Measurements from ENCODE around the gene SLC17A9.
A peak's percentile ranks its signal among the peaks of the same experiment; 100 is the strongest.

Gene SLC17A9

DNA sequence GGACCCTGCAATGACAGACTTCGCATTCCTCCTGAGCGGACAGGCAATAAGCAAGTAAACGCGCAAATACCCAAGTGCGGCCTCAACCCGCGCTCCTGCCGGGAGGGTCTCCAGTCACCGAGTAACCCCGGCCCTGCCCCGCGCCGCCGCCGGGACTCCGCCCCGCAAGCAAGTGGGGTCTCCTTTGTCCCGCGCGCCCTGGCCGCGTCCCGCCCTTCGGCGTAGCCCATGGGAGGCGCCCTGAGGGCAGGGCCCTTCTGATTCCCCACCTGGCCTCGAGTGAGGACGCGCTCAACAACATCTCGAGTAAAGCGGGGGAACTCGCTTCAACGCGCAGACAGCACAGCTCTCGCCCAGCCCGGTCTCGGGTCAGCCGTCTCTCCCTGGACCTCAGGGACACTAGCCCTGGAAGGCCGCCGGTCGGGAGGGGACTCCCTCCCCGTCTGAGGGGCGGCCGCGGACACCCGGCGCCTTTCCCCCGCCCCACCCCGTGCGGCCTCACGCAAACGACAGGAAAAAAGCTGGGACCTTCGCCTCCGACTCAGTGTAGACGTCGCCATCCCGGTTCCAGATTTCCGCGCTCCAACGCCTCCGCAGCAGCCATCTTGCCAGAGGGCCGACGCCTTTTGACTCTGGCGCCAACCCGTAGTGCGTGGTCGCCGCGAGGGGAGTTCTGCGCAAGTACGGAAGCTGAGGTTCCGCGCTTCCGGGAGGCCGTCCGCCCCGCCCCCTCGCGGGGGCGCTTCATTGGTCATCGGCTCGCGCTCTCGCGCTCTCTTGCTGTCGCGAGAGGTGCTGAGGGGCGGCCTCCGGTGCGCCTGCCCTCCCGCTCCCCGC is 15.0 kb upstream of the SLC17A9 start:
- DNase-seq (ENCODE audit: low read depth in 2 of 3, low spot score in 2 of 3), result peak; percentile 86 to 95 (median 89)

DNA sequence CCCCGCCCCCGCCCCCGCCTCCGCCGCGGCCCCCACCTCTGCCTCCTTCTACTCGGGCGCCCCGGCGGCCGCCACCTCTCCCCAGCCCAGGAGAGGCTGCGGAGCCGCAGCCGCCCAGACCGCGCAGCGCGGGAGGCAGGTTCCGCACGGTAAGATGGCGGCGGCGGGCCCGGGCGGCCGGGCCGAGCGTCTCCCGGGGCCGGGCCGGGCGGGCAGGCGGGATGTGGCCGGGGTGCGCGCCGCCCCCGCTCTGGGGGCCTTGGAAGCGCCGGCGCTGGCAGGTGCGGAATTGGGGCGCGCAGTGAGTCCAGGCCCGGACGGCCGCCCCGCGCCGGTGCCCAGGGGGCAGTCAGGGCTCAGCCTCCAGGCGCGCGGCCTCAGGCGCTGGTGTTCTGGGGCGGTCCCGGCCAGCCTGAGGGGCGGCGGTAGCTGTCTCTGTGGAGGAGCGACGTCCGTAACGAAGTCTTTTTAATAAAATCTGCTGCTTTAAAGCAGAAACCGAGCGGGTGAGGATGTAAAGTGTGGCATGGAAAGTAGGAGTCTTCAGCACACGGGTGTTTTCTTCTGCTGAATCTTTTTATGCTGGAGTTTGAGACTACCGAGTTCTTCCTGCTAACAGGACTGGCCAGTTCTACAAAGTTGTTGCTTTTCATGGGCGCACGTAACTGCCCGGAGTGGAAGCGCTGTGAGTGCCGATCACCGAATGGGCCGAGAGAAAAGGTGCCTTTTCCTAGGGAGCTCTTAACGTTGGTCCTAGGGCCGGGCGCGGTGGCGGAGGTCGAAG is 14.2 kb upstream of the SLC17A9 start, which contains the start of gene GID8:
GID8 (plus strand) TSS at position 43 of the 784 bp plus-strand sequence. CDS start 3,356 bp downstream, outside the sequence.
- no peak for DNase-seq (ENCODE audit: low read depth in 2 of 3, low spot score in 2 of 3)

DNA sequence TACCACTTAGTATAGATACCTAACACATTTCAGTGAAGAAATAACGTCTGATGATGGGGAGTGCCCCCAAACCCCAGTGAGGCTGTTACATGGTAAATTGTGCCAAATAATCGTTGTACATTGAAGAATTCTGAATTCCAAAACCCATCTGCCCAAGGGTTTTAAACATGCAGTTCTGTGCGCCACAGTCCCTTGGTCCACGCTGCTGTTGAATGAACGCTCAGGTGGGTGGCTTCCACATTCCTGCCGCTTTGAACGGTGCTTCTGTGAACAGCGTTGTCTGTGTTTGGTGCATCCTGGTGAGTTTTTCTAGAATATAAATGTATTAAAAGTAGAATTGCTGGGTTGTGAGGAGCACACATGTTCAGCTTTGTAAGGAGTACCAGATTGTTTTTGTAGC is 11.6 kb upstream of the SLC17A9 start:
- DNase-seq (ENCODE audit: low read depth in 2 of 3, low spot score in 2 of 3), result no peak

DNA sequence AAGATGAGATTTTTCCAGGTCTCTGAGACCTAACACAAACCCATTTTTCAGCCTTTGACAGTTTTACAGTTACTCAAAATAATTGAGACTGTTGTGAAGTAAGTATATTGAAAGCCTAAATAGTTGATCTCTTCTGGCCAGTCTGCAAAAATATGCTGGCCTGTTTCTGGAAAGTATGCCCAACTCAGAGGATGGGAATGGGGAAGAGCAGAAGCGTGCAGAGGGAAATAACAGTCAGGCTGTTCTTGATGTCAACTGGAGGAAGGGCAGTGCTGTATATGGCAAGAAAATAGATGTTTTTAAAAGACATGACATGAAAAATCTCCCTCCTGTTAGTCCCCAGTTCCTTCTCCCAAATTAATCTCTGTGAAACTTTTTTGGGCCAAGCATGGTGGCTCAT is 10.7 kb upstream of the SLC17A9 start:
- no peak for DNase-seq (ENCODE audit: low read depth in 2 of 3, low spot score in 2 of 3)

DNA sequence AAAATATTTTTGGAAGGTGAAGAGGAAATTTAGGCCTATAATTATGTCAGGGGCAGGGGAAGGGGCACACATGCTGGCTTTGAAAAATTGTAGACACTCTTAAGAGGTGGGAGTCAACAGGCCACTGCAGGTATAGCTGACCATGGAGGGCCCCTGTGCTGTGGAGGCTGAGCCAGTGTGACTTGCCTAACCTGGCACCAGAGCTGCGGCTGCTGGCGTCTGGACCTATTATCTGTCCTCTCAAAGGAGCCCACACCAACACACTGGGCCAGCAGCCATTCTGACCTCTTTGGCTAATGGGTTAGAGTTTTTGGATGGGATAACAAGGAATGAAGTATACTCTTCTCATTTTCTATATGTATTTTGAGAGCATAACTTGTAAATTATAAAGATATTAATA is 10.1 kb upstream of the SLC17A9 start:
- DNase-seq (ENCODE audit: low read depth in 2 of 3, low spot score in 2 of 3), result no peak

DNA sequence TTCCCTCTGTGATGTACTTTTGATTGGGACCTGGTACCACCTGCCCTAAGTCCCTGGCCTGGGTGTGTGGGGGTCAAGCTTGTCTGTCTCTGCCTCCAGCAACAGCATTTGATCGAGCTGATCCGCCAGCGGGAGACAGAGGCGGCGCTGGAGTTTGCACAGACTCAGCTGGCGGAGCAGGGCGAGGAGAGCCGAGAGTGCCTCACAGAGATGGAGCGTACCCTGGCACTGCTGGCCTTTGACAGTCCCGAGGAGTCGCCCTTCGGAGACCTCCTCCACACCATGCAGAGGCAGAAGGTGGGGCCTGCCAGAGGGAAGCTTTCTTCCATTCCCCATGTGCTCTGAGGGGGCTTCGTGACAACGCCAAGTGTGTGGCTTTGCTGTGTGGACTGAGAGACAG is 9.1 kb upstream of the SLC17A9 start:
- no peak for DNase-seq (ENCODE audit: low read depth in 2 of 3, low spot score in 2 of 3)

DNA sequence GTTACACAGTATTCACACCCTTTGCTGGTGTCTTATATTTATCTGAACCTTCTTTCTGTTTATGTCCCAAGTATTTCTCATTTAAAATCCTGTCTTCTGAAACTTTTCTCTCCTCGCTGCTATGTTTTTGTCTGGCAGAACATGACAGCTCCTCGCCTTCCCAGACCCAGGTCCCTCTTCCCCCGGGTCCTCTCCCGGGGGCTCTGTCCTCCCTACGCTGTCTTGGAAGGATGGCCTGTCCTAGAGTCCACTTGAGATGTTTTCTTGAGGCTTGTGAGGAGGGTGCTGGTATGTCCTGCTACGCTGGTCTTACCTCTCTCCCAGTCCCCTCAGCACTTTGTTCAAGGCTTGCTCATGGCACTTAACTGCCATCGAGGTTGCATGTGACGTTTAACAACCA is 8.3 kb upstream of the SLC17A9 start:
- DNase-seq (ENCODE audit: low read depth in 2 of 3, low spot score in 2 of 3), result no peak

DNA sequence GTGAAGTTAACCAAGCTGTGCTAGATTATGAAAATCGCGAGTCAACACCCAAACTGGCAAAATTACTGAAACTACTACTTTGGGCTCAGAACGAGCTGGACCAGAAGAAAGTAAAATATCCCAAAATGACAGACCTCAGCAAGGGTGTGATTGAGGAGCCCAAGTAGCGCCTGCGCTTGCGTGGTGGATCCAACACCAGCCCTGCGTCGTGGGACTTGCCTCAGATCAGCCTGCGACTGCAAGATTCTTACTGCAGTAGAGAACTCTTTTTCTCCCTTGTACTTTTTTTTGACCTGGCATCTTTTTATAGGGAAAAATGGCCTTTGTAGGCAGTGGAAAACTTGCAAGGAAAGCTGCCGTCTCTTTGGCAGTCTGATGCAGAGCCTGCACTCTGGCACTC is 7.8 kb upstream of the SLC17A9 start:
- no peak for DNase-seq (ENCODE audit: low read depth in 2 of 3, low spot score in 2 of 3)

DNA sequence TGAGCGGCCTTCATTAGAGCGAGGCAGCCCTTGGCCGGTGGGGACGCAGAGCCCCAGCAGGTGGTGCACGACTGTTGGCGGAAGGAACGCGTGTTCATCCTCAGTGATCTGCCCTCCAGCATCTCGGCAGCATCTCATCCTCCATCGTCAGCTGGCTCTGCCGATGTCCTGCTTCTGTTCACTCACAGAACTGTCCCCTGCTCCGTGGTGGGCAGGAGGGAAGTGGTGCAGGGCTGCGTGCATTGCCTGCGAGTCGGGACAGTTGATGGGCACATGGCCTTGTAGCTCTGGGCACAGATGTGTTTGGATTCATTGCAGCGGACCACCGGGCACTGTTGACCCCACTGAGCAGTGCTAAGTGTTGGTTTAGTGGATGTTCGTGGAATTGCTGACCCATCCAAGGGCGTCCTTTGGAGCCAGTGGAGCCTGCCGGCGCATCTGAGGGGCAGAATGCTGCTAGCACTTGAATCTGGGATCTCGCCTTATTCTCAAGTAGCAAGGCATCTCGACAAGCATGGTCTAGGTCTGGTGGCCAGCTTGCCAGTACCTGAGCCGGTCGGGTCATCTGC is 6.7 kb upstream of the SLC17A9 start:
- DNase-seq (ENCODE audit: low read depth in 2 of 3, low spot score in 2 of 3), result no peak

DNA sequence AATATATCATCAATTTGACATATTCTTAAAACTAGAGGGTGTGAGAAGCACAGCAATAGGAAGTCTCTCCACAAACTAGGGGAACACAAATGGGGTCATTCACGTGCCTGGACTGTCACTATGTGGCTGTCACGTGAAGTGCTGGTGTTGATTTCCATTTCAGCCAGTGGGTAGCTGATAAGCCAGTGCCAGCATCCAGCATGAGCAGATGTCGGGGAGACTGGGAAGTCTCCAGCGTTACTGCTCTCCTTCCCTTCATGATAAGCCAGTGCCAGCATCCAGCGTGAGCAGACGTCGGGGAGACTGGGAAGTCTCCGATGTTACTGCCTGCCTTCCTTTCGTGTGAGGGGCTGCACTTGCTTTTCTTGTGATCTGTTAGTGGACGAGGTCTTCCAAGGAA is 5.6 kb upstream of the SLC17A9 start:
- DNase-seq (ENCODE audit: low read depth in 2 of 3, low spot score in 2 of 3), result no peak

DNA sequence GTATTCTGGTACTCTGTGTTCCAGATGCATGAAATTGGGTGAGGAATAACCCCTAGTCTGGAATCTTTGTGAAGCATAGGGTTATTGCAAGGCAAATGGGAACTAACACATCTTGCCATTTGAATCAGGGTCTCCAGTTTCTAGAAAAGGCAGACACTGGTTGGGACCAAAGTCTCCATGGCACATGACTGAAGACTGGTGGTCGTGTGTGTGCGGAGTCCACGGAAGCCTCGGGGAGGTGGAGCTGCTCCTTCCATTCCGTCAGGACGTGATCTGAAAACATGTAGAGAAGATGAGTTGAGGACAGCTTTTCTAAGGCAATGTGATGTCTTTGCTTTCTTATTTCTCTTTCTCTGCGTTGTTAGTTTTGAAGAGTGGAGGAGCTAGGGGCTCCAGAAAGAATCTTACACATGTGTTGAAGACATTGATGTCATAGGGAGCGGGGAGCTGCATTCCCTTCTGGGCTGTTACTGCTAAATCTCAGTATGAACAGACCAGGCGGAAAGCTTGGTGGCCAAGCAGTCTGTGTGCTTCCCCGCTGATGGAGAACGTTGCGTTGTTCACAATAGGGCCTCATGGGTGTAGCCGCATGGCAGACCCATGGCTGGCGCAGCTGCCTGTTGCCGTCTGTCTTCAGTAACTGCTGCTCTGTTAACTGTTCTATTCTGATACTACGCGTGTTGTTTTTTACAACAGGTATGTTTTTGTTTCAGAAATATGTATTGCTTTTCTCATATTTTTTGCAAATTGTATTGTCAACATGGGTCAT is 4.8 kb upstream of the SLC17A9 start:
- DNase-seq (ENCODE audit: low read depth in 2 of 3, low spot score in 2 of 3), result no peak

DNA sequence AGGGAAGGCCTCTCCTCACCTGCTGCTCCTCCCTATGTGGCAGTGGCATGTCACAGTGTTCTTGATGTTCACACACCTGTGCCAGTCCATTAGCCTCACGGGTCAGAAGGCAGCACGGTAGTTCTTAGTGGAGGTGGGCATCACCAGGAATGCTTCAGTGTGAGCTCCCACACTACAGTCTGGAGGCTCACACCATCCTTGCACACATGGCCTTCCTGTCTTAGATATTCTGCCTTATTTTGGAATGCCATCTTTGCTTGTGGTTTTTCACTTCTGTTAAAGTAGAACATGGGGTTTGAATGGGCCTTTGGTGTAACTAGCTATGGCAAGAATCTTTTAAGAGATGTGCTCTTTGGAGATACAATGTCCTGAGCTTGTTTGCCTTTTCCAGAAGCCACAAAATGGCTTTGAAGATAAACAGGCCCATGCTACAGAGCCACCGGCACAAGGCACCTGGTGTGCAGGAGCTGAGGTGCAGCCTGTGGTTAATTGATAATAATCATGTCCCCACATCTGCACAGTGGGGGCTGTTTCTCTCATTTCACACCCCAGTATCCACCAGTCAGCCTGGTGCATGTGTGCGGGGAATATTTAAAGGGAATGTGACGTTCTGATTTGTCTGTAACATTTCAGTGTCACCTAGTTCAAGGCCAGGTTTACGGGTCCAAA is 3.2 kb upstream of the SLC17A9 start:
- DNase-seq (ENCODE audit: low read depth in 2 of 3, low spot score in 2 of 3), result no peak

DNA sequence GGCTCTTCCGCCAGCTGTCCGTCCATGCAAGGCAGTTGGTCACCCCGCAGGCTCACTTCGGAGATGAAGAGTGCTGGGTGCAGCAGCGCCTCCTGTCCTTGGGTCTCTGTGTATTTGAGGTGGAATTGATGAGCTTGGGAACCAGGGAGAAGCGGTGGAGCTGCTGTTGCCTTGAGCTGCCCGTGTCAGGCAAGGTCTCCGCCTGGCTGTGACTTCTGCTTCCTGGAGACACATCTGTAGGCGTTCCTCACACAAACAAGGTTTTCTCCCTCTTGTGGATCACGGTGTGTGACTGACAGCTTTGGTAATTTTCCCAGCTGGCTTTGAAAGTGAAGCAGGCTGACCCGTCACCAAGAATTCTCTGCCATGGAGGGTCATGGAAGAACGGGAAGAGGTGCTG is 2.5 kb upstream of the SLC17A9 start:
- DNase-seq (ENCODE audit: low read depth in 2 of 3, low spot score in 2 of 3), result no peak

DNA sequence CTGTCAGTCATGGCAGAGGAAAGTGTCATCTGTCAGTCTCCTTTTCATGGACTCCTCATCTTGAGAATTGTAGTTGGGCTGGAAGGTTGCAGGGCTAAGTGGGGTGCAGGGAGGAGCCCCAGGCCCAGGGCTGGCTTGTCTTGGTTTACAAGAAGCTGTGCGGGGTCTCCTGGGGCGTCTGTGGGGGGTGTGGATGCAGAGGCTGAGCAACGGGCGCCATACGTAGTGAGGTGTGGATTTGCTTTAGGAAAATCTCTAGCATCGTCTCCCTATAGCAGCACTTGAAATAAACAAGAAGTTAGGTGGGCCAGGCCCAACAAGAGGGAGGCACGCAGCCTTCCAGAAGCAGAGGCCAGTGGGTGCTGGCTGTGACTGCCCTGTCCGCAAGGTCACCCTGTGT is 1.8 kb upstream of the SLC17A9 start:
- no peak for DNase-seq (ENCODE audit: low read depth in 2 of 3, low spot score in 2 of 3)

DNA sequence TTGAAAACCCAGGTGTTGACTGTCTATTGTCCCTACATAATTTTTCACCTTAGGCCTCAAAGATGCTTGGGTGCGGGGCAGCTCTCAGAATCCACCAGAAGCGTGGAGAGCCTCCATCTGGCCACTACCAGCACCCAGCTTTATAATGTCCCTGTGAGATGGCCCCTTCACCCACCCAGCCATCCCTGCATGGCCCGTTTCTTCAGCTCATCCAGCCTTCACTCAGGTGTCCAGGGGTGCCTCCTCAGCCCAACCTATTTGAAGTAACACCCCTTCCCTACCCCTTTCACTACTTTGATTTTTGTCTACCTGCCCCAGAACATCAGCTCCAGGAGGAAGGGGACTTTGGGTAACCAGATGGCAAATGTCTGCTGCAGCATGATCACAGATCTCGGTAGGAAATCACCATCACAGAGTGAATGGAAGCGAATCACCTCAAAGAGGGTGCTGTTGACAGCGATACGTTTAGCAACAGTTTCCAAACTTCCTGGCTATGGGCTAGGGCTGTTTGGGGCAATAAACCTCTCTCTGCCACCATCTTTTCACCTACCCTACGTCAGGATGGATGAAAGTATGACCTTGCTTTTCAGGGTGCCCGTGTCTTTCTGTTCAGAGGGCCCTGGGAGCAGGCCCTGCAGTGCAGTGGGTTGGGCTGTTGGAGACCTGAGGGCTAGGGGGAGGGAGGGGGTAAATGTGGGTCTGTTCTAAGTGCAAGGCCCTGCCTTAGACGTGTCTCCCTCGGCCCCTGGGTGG is 1.2 kb upstream of the SLC17A9 start:
- DNase-seq (ENCODE audit: low read depth in 2 of 3, low spot score in 2 of 3), result no peak

DNA sequence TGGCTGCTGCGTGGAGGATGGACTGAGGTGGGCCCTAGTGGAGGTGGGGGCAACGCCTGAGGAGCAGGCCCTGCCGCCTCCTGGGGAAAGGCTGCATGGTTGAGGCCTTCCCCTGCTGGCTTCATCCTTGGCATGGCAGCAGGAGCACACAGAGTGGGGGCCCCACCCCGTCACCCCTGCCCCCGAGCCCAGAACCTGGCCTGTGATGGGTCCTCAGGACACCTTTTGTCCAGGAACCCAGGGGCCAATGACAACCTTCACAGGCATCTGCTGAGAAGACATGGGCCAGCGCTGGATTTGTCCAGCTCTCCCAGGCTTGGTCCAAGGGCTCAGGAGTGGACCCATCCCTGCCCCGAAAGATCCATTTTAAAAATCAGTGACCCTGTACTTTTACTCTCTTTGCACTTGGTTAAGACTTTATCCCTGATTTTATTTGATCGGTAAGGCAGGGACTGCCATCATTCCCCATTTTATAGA is 575 bp upstream of the SLC17A9 start:
- no peak for DNase-seq (ENCODE audit: low read depth in 2 of 3, low spot score in 2 of 3)

DNA sequence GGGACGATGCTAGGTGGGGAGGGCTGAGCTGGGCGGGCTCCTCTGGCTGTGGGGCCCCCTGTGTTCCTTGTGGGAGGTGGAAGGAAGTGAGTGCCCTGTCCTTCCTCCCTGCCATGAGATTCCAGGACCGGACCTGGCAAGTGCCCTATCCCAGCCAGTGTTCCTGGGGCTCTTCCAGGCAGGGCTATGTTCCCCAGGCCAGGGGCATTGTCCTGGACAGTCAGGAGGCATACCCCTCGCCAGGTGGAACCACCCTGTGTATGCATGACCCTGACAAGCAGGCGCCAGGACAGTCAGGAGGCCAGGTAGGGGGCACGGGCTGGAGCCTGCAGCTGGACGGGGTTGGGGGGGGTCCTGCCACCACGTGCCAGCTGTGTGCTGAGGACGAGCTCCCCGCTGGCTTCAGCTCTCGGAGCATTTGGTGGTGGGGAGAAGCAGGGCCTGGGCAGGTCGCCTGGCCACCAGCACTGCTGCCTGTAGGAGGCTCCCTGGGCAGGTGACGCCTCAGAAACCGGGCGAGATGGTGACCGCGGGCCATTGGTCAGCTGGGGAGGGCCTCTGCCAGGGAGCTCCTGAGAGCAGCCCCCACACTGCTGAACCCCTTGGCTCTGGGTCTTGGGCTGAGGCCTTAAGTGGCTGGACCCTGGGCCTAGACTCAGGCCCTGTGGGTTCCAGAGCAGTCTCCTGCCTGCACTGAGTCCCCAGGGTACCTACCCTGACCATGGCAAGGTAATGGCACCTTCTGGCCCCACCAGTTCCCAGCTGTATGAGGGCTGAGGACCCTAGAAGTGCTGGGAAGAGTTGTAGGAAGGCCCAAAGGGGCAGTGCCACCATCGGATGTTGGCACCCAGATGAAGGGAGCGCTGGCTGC is 694 bp downstream of the SLC17A9 start:
- DNase-seq (ENCODE audit: low read depth in 2 of 3, low spot score in 2 of 3), result no peak

DNA sequence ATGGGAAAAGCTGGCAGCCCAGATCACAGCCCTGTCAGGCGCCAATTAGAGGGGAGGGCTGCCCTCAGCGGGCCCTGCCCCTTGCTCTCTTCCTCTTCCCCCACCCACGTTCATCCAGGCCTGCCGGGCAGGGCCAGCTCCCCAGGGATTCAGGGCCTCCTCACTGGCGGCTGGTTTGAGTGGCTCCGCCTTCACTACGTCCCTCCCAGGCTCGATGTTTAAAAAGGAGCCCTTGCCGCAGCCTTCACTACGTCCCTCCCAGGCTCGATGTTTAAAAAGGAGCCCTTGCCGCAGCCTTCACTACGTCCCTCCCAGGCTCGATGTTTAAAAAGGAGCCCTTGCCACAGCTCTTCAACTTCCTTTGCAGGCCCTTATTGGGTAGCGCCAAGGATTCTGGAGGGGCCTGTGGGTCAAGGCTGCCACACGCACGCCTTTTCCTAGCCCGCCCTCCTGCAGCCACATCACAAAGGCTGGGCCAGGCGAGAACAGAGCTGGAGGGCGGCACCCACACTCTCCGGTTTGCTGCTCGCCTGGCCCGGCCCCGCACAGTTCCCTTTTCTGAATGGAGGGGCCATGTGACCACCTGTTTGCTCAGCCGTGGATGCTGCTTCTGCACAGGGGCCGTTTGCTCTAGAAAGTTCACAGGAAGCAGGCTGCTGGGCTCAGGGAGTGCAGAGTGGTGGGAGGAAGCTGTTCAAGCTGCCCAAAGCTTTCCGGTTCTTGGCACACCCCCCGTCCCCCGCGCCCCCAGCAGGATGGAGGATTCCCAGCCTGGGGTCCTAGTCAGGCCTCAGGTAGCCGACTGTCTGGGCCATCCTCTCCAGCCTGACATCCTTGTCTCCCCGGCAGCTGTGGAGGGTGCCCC is 1.6 kb downstream of the SLC17A9 start:
- peak in 1 of 3 experiments; percentile 36 for DNase-seq (ENCODE audit: low read depth in 2 of 3, low spot score in 2 of 3)
